NOMO-1 treated with dmso at 0.1 percent for 144 hours (cell line): ENCODE measurements around the gene MPG.

Experiments
- DNase-seq: peaks from one replicate; lab custom pipeline; 2025; ENCODE audit not compliant: unreplicated experiment; lab: John Stamatoyannopoulos, UW

The MPG gene

DNA sequence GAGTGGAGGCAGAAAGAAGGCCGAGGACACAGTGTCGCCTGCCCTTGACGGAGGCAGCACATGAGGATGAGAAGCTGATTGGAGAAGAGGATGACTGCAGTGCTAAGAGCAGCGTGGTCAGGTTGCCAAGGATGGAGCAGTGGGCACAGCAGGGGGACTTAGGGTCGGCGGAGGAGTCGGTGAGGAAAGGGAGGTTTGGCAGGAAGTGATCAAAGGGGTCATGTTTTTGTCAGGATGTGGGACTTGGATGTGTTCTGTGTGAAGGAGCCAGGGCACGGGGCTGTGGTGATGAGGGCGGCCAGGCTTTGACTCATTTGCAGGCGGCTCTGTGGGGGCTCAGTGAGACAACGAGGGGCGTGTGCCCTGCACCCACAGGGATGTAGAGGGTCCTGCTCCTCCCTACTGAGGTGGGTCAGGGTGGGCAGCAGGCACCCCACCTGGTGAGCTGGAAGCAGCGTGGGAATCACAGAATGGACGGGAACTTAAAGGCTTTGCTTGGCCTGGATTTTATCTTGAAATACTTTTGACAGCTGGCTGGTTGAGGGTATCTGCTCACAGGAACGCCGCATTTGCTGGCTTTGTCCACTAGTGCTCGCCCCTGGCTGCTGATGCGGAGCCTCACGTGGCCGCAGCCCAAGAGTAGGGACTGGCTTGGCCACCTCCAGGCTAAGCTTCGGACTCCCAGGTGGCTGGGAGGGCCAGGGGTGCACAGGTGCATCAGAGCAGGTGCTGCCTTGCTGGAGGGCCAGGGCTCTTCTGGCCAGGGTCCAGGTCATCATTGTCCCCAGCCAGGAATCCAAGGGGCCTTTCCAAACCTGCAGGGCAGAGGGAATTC, 6.0 kb downstream of the MPG start:
- no peak for DNase-seq

DNA sequence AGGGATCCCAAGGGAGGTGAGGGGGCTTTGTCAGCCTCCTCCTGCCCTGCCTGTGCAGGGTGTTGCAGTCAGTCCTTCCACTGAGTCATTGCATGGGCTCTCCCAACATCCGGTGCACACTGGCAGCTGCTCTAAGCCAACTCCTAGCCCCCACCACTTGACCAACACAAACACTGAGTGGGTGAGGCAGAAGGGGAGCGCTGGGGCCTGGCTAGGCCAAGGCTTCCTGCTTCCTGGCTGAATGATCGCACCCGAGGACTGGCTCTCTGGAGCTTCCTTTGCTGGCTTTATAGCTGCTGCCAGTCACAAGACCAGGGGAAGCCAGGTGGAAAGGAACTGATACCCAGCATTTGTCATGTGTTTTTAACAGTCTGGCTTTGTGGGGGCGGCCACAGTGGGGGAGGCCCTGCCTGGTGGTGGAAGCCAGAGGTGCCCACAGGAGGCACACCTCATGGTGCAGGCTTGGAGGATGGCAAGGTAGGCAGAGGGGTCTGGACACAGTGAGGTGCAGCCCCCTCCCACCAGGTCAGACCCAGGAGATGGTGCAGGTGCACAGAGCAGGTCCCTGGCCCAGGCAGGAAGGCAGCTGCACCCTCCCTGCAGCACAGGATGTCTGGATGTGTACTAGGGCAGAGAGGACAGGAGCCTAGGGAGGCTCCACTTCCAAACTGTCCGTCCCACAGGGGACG, 6.8 kb downstream of the MPG start:
- peak; percentile 17 for DNase-seq

DNA sequence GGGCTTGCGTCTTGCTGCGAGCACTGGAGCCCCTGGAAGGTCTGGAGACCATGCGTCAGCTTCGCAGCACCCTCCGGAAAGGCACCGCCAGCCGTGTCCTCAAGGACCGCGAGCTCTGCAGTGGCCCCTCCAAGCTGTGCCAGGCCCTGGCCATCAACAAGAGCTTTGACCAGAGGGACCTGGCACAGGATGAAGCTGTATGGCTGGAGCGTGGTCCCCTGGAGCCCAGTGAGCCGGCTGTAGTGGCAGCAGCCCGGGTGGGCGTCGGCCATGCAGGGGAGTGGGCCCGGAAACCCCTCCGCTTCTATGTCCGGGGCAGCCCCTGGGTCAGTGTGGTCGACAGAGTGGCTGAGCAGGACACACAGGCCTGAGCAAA, 7.4 kb downstream of the MPG start:
- no peak for DNase-seq

DNA sequence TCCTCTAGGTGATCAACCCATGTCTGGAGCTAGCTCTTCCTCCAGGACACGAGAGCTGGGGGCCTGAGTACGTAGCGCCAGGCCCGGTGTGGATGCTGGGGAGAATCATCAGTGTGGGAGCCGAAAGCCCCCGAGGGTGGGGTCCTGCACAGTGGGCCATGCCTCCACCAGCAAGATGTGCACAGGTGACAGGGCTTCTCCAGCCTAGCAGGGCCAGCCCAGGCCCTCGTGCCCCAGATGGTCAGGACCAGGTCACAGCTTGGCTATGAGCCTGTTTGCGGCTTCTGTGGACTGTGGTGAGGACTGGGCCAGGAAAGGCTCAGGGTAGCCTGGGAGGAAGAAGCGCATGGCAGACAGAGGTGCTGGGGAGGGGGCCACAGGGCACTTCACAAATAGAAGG, 7.8 kb downstream of the MPG start:
- DNase-seq: no peak

DNA sequence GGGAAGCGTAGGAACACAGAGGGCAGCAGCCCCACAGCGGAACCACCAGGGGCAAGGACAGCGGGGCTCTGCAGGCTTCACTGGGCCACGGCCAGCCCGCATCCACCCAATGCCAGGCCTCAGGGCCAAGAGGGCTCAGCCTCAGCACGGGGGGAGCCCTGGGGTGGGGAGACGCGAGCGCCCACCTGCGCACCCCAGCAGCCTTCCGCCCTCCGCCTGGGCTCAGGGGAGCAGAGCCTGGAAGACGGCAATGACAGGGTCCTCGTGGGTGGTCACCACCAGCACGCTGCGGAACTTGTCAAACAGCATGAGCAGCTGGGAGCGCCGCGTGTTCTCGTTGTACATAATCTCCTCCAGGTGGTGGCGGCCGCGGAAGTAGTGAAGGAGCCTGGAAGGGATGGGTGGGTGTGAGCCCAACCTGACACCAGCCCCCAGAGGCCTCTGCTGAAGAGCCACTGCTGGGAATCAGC, 8.5 kb downstream of the MPG start:
- DNase-seq: no peak

DNA sequence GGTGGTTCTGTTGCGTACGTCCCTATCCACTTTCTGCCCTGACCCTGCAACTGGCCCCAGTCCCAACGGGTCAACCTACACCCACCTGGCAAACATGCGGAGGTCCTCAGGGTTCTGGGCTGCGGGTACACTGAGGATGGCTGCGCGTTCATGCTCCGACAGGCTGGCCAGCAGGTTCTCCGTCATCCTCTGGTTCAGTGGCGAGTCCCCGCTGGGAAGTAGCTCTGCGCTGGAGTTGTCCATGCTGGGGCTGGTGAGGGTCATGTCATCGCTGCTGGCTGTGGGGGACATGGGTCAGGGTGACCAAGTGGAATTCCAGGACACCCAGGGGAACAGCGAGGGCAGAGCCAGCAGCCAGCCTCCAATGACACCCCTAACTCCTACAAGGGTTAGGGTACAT, 10.6 kb downstream of the MPG start:
- no peak for DNase-seq

DNA sequence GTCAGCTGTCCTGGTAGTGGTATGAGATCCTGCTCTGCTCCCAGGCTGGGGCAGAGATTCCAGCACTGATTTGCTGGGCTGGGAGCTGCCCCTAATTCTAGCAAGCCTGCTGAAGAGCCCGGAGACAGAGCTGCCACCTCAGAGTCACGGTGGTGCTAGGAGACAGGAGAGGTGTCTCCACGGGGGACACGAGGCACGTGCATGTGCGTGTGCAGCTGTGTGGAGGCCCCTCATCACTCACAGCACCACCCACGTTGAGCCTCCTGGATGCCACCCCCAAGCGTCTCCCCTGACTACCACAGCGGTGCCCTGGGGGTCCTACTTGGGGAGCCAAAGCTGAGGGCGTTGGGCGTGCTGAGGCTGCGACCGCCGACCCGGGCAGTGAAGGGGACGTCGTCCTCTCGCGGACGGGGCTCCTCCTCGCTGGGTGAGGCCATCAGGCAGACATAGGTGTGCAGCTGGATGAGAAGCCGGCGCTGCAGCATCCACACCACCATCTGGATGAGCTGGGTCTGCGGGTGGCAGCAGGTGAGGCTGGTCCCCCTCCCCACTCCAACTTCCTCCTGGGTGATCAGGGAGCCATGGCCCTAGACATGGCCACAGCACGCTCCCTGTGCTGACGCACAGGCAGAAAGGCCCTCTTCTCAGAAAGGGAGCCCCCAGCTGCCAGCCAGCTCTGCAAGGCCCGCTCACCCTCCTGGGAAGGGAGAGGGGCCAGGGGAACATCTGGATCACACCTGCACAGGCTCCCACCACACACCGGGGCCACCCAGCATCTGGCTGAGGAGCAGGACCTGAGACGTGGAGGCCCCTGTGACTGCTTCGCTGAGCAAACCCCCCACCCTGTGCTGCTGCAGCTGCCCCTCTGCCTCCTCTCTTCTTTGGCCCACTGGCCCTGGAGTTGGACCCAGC, 11.6 kb downstream of the MPG start:
- DNase-seq: no peak

DNA sequence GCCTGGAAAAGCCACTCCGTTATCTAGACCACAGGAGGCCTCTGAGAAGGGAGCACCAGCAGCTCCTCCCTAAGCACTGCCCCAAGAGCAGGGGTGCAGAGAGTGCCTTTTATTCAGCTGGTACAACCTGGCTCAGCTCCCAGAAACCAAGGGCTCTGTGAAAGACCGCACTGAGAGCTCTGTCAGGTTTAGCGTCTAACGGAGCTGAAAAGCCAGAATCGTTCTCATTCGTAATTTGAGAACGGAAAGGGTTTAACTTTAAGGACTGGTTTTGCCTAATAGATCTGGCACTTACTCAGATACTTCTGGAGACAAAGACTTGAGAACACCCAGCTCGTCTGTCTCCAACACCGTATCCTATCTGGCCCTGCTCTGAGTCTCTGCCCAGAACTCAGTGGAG, 13.5 kb downstream of the MPG start:
- DNase-seq: no peak

DNA sequence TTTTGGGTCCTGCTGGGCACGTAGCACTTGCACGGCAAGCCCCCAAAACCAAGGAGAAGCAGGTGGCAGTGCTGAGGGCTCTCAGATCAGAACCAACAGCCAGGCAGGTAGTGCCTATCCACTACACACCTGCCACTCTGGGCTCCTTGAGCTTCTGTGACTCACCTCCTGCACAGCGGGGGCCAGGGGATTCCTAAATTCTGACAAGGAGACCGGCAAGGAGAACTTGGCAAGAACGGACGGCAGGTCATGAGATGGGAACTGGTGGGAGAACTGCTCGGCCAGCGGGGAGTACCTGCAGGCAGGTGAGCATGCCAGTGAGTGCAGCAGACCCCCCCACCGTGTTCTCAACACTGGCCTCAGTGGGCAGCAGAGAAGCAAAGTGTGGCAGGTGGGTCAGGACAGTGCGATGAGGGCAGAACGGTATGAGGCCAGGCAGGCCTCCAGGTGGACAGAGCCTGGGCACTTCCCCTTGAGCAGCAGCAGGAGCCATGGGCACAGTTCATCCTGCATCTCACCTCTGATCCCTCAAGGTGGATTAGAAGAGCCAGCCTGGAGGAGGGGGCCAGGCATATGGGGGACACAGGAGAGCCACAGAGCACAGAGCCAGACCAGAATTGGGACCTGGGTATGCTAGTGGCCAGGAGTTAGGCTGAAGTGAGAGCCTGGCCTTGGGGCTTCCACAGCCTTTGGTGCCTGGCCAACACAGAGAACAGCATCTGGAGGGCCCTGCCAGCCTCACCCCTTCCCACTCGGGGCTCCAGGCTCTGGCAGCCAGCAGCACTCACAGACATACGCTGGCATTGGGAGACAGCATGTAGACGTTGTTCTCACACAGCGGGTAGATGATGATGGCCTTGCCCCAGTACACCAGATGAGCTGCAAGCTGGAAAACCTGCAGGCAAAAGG, 14.7 kb downstream of the MPG start:
- no peak for DNase-seq

DNA sequence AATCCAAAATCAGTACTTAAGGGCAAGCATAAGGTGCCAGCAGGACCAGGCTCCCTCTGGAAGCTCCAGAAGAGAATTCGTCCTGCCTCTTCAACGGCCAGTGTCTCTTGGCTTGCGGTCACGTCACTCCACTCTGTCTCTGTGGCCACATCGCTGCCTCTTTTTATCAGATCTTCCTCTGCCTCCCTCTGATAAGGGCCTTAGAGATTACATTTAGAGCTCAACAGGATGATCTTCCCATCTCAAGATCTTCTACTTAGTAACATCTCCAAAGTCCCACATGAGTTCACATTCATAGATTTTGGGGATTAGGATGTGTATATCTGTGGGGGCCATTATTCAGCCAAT, 16.9 kb downstream of the MPG start:
- DNase-seq: no peak

DNA sequence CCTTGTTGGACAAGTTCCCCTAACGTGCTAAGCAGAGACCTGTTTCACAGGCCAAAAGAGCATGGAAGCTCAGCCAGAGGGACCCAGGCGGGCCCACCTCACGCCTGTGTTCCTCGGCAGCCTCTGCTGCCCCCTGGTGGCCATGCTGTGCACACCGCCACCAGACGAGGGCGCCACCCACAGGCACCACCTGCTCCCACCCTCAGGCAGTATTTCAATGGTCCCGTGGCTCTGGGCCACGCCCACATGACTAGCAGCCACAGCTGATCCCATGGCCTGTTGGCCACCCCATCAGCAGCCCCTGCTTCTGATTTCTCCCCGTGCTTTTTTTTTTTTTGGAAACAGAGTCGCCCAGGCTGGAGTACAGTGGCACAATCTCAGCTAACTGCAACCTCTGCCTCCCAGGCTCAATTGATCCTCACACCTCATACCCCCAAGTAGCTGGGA, 18.9 kb downstream of the MPG start:
- peak; percentile 82 for DNase-seq

DNA sequence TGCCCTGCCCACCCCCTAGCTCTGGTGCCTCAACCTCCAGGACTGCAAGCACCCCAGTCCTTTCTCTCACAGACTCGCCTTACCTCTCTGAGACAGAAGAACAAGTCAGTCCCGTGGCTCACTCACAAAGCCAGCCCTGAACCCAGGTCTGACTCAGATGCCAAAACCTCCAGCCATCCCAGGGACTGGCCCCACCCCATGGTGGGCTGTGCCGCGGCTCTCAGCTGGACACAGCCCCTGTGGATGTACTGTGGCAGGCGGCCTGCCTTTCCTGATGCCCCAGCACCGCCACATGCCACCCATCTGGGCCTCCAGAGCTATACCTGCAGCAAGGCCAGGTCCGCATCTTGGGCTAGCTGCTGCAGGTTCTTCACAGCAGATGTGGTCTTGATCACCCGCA, 19.8 kb downstream of the MPG start:
- no peak for DNase-seq

DNA sequence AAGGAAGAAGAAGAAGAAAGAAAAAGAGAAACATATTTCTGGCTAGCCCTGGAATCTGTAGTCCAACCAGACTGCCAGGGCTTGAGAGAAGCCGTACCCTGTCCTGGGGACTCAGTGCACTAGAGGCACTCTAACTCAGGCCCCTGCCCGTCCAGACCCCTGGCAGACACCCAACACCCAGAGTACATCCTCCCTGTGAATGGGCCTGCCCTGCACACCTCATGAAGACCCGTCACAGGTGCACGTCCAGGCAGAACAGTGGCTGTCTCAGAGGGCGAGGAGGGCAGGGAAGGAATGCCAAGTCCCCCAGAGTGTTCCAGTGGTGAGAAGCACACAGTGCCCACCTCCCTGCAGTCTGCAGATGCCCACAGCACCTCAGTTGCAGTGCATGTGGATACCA, 23.0 kb downstream of the MPG start:
- DNase-seq: no peak

DNA sequence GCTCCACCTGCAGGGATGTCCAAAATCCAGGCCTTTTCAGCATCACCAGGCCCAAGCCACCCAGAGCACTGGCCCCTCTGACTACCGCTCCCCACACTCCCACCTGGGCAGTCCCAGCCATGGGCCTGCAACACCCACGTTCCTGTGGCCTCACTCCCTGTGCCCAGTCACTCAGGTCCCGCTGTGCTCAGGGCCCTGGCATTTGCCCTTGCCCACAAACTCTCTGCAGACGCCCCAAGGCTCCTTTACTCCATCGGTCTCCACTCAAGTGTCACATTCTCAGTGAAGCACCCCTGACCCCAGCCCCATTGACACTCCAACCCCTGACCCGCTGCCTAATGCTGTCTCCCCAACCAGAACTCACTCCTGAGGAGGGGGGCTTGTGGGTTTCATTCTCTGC, 23.6 kb downstream of the MPG start:
- DNase-seq: no peak

DNA sequence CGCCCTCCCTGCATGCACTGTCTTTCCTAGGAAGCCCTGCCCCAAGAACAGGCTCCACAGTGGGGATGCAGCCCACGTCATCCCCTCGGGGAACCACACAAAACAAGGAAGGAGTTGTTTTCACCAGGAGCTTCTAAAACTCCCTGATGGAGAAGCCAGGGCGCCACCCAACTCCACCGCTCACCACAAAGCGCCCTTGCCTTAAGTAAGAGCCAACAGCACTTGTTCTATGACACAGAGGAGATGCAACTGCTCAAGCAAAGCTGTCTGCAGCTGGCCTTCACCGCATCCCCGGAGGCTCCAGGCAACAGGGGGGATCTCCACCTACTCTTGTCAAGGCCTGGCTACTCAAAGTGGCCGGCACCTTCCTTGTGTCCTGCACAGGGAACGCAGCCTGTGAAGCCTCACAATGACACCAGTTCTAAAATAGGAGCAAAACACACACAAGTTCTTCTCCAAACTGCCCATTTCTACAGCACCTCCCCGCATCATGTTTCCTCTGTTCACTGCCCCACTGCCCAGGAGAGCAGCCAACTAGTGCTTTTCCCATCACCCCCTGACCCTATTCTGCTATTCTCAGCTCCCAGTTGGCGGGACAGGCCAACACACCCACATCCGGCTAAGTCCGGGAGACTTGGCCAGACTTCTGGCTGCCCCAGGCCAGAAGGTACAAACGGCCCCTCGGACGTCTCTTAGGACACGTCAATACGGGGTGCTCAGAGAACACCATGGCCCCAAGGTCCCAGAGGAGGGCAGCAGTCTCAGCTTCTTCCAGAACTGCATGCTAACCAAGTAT, 24.2 kb downstream of the MPG start:
- no peak for DNase-seq

DNA sequence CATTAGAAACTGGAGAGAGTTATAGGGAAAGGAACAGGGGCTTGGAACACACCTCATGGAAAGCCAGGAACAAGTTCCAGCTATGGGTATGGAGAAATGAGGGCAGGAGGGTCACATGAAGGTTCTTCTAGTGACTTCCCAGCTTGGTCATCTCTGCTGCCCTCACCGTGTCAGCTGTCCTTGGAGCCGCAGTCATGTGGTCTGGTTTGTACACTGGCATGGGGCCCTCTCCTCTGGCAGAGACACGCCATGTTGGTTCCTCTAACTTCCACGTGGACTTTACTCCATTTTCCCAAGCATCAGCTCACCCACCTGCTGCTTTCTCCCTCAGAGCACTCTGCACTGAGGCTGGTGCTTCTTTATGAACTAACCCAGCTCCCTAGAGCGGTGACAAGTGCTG, 26.3 kb downstream of the MPG start:
- no peak for DNase-seq

DNA sequence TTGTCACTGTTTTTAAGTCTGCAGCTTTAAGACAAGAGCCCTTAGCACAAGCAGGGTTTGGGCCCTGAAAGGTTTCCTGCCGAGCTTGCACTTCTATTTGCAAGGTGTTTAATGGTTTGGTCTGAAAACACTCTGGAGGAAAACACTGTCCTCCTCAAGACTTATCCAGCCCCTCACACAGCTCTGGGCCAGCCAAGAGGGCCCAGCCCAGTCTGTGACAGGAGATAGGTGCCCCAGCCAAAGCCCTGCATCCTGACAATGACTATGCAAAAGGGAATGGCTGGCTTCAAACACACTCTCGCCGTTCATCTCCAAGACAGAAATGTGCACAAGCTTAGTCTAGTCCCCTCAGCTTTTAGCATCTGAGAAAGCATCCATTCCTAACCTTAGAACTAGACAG, 26.9 kb downstream of the MPG start:
- no peak for DNase-seq

DNA sequence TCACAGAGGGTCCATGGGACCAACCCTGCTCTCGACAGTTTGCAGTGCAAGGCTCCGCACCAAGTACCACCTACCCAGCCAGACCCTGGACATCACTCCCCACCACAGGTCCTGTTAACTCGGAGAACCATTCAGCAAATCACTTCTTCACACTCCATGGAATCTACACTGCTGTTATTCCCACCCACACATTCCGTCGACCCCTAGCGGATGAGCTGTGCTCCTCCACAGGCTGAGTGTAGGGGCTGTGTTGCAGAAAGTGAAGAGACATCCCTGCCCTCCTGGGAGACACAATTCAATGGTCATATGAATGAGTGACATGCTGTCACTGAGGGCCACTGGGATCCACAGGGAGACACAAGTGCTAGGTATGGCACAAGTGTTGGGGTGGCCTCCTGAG, 27.5 kb downstream of the MPG start:
- DNase-seq: no peak

DNA sequence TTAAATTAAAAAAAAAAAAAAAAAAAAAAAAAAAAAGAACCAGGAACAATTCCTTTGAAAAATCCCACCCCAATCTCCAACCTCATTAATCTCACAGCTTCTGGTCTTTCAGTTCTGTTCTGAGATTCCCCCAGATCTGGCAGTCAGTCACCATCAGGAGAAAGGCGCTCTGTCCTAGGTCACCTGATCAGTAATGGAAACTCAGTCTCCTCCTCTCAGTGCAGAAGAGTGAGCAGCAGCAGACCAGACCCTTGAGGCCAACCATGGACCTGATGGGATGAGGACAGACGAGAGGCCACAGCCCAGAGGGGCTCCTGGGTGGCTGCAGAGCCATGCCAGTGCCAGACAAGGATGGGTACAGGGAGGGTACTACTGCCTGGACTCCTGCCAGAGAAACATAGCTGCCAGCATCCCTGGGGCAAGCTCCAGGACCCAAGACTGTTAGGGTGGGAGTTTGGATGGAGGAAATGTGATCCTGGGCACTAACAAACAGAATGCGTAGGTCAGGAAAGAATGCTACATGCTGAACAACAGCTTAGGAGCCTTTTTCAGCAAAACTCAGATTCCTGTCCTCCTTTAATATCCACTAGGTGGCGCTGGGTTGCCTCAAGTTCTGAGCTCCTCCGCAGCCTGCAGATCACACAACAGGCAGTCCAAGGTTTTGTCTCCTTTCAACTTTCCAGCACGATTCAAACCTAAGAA, 28.7 kb downstream of the MPG start:
- DNase-seq: peak; percentile 65
